ENCODE results near the gene RUNX3. TPM values are rescaled to one million over a fixed set of nuclear protein-coding genes. Genes with fewer than 3 reads are reported as not detected.

RUNX3 gene
- polyA plus RNA-seq, 1 experiment = 0.23 TPM

- POLR2A ChIA-PET = no interaction called here
- no peak for DNase-seq (ENCODE audit: low read depth)
- Histone ChIP-seq H3K4me3 (ENCODE audit: low read depth, low read length) (no peak overlapping the region), H3K27me3 (ENCODE audit: control insufficient read depth, insufficient read depth, low read length) (no peaks in the 10 kb centered on the region; the same call in 1 of the 2 replicates), H3K36me3 (ENCODE audit: control insufficient read depth, insufficient read depth, low read length) (no peaks in the 10 kb centered on the region)
- TF ChIP-seq, protein P1, sequence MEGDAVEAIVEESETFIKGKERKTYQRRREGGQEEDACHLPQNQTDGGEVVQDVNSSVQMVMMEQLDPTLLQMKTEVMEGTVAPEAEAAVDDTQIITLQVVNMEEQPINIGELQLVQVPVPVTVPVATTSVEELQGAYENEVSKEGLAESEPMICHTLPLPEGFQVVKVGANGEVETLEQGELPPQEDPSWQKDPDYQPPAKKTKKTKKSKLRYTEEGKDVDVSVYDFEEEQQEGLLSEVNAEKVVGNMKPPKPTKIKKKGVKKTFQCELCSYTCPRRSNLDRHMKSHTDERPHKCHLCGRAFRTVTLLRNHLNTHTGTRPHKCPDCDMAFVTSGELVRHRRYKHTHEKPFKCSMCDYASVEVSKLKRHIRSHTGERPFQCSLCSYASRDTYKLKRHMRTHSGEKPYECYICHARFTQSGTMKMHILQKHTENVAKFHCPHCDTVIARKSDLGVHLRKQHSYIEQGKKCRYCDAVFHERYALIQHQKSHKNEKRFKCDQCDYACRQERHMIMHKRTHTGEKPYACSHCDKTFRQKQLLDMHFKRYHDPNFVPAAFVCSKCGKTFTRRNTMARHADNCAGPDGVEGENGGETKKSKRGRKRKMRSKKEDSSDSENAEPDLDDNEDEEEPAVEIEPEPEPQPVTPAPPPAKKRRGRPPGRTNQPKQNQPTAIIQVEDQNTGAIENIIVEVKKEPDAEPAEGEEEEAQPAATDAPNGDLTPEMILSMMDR (IDR thresholded peaks at IDR 0.05; ENCODE audit: insufficient read depth, low read depth, low read length) = no peak
- CTCF ChIA-PET = interaction anchor here (1.0 kb wide), 1 partner anchor 9 kb away, joined by 4 read pairs; no protein-coding TSS in a partner anchor
These were observed 23.2 kb downstream of the RUNX3 start for GRCh38 chr1:24906760-24907490.

GRCh38 chr1:24905979-24906720 lies 23.9 kb downstream of the RUNX3 start:
- Histone ChIP-seq H3K27me3 (ENCODE audit: control insufficient read depth, insufficient read depth, low read length) (no peaks in the 10 kb centered on the region; the same call in 1 of the 2 replicates), H3K36me3 (ENCODE audit: control insufficient read depth, insufficient read depth, low read length) (no peaks in the 10 kb centered on the region), H3K4me3 (ENCODE audit: low read depth, low read length) (no peak overlapping the region)
- TF ChIP-seq, protein P1 (IDR thresholded peaks at IDR 0.05; ENCODE audit: insufficient read depth, low read depth, low read length) = no peak
- ChIA-PET POLR2A (no interaction called here), CTCF (interaction anchor here (0.7 to 1.0 kb wide), 2 partner anchors 8 kb away, joined by 4 read pairs; no protein-coding TSS in a partner anchor)
- DNase-seq (ENCODE audit: low read depth) = no peak

- Histone ChIP-seq H3K4me3 (ENCODE audit: low read depth, low read length) (no peak overlapping the region), H3K27me3 (ENCODE audit: control insufficient read depth, insufficient read depth, low read length) (no peaks in the 10 kb centered on the region; the same call in 1 of the 2 replicates), H3K36me3 (ENCODE audit: control insufficient read depth, insufficient read depth, low read length) (no peaks in the 10 kb centered on the region)
- POLR2A ChIA-PET = no interaction called here
- DNase-seq (ENCODE audit: low read depth) = no peak
- TF ChIP-seq, protein P1 (IDR thresholded peaks at IDR 0.05; ENCODE audit: insufficient read depth, low read depth, low read length) = no peak
- CTCF ChIA-PET = interaction anchor here (0.7 kb wide), 1 partner anchor 8 kb away, joined by 4 read pairs; no protein-coding TSS in a partner anchor
These were observed 24.6 kb downstream of the RUNX3 start for GRCh38 chr1:24905355-24905978.

DNA sequence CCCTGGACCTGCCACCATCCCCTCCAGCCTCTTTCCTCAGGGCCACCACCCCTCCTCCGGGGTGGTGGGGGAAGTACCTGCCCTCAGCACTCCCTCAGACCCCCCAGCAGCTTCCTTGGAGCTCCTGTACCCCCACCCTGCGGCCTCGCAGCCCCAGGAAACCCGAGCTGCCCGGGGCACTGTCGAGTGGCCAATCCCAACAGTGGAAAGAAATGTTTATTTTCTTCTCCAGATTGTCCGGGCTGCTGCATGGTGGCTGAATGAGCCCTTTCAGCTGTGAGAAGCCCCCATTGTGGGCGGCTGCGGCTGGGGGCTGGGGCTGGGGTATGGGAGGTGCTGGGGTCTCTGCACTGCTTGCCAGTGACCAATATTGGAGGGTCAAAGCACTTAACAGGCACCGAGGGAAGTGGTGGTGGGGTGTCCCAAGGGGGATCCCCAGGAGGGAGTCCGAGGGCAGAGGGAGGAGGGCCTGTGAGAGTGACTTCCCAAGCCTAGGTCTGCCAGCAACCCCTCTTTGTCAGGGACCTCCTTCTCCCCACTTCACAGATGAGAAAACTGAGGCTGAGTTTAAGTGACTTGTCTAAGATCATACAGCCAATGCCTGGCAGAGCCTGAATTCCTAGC lies 25.2 kb downstream of the RUNX3 start:
- ChIA-PET CTCF (no interaction called here), POLR2A (no interaction called here)
- H3K36me3 ChIP-seq (ENCODE audit: control insufficient read depth, insufficient read depth, low read length) = no peaks in the 10 kb centered on the region

More for the DNA sequence above, 25.2 kb downstream of the RUNX3 start:
- TF ChIP-seq, protein P1 (IDR thresholded peaks at IDR 0.05; ENCODE audit: insufficient read depth, low read depth, low read length) = no peak
- H3K27me3 ChIP-seq (ENCODE audit: control insufficient read depth, insufficient read depth, low read length) = peaks cover under 1% of the 10 kb centered on the region; the same call in 1 of the 2 replicates
- no peak for DNase-seq (ENCODE audit: low read depth)
- H3K4me3 ChIP-seq (ENCODE audit: low read depth, low read length) = no peak overlapping the region
